Thoracic aorta (tissue), 2 donors: ENCODE measurements around the gene DHCR7. TPM values are rescaled to one million over a fixed set of nuclear protein-coding genes. Genes with fewer than 3 reads are reported as not detected.
A peak's percentile ranks its signal among the peaks of the same experiment; 100 is the strongest.

ENCODE experiments used
- ATAC-seq: fragments of 150-250 bp; one replicate; pipeline ENCODE4 v1.8.0; 2017; ENCODE audit warnings: low read depth; ENCODE audit not compliant: insufficient number of reproducible peaks, low FRiP score
- DNase-seq: peaks from one replicate; pipeline ENCODE4 v3.0.0-alpha.2; 2020; ENCODE audit warnings: low spot score
- H3K27ac ChIP-seq, 2 donors: fragments of 200-600 bp; sonication (generic); 1 replicate in 1 of 2; 2 replicates in 1 of 2; pipeline ENCODE4 v1.5.1; 2016; ENCODE audit warnings: mild to moderate bottlenecking in 2 of 2, moderate library complexity in 2 of 2
- H3K27me3 ChIP-seq: fragments of 200-600 bp; sonication (generic); replicated peaks from 2 replicates; pipeline ENCODE4 v1.6.0; 2016; ENCODE audit warnings: mild to moderate bottlenecking; ENCODE audit not compliant: insufficient read depth
- H3K36me3 ChIP-seq: fragments of 200-600 bp; sonication (generic); one replicate; pipeline ENCODE4 v1.5.1; 2016
- H3K4me1 ChIP-seq, 2 donors: fragments of 200-600 bp; sonication (generic); 1 replicate in 1 of 2; 2 replicates in 1 of 2; pipeline versions ENCODE4 v1.5.1 to v1.6.0; 2016; ENCODE audit warnings: low read depth in 2 of 2, mild to moderate bottlenecking in 1 of 2; ENCODE audit not compliant: control insufficient read depth in 1 of 2
- H3K4me3 ChIP-seq: fragments of 200-600 bp; sonication (generic); 2 replicates; pipeline ENCODE4 v1.5.1; 2016; ENCODE audit warnings: mild to moderate bottlenecking
- H3K9me3 ChIP-seq: fragments of 200-600 bp; sonication (generic); 2 replicates; pipeline ENCODE4 v1.5.1; 2016
- CTCF ChIP-seq: fragments of 200-600 bp; sonication (generic); IDR thresholded peaks from one replicate; pipeline ENCODE4 v1.5.1; 2019; ENCODE audit warnings: antibody characterized with exemption
- total RNA-seq, 2 donors: library from RNA; depleted of rRNA; stranded (reverse); fragments of >200 nt; gene quantifications; one replicate each; pipeline versions ENCODE4 v1.1.0 to v1.2.3, GENCODE V29; 2016

The DHCR7 gene
- total RNA-seq, 2 donors from 2014 or later: 6.6 to 17.6 TPM

- peak; percentile 40 for TF ChIP-seq CTCF
- no peak overlapping the region for H3K4me3 ChIP-seq
- no peaks in the 10 kb centered on the region for H3K36me3 ChIP-seq
- no peaks in the 10 kb centered on the region for H3K4me1 ChIP-seq
- H3K27ac ChIP-seq: no peak overlapping the region
- no peaks in the 10 kb centered on the region for H3K9me3 ChIP-seq
- no peak for DNase-seq
- H3K27me3 ChIP-seq: no peaks in the 10 kb centered on the region
- ATAC-seq: no peak
Measured at GRCh38 chr11:71420455-71421241, 27.5 kb downstream of the DHCR7 start.

GRCh38 chr11:71418643-71419042 is 29.6 kb downstream of the DHCR7 start:
- Histone ChIP-seq H3K4me3 (no peak overlapping the region), H3K27ac (no peak overlapping the region), H3K9me3 (no peaks in the 10 kb centered on the region), H3K4me1 (no peaks in the 10 kb centered on the region), H3K36me3 (no peaks in the 10 kb centered on the region), H3K27me3 (no peaks in the 10 kb centered on the region)
- DNase-seq (no peak), ATAC-seq (no peak)
- no peak for TF ChIP-seq CTCF

- Histone ChIP-seq H3K4me1 (no peaks in the 10 kb centered on the region), H3K4me3 (no peak overlapping the region), H3K27ac (no peak overlapping the region), H3K27me3 (no peaks in the 10 kb centered on the region), H3K36me3 (no peaks in the 10 kb centered on the region), H3K9me3 (no peaks in the 10 kb centered on the region)
- DNase-seq (no peak), ATAC-seq (no peak)
- TF ChIP-seq CTCF: no peak
Measured at GRCh38 chr11:71414645-71415044, 33.5 kb downstream of the DHCR7 start.

- ATAC-seq (no peak), DNase-seq (no peak)
- Histone ChIP-seq H3K36me3 (no peaks in the 10 kb centered on the region), H3K27me3 (no peaks in the 10 kb centered on the region), H3K9me3 (no peaks in the 10 kb centered on the region), H3K27ac (no peak overlapping the region), H3K4me1 (no peaks in the 10 kb centered on the region), H3K4me3 (no peak overlapping the region)
- no peak for TF ChIP-seq CTCF
Measured at GRCh38 chr11:71410363-71410966, 37.7 kb downstream of the DHCR7 start.

- Histone ChIP-seq H3K4me1 (no peaks in the 10 kb centered on the region), H3K36me3 (no peaks in the 10 kb centered on the region), H3K4me3 (no peak overlapping the region), H3K27ac (no peak overlapping the region), H3K9me3 (no peaks in the 10 kb centered on the region), H3K27me3 (no peaks in the 10 kb centered on the region)
- ATAC-seq: no peak
- no peak for TF ChIP-seq CTCF
- no peak for DNase-seq
Measured at GRCh38 chr11:71408826-71409225, 39.4 kb downstream of the DHCR7 start.
